GM12873 (cell line): ENCODE data around the gene GALNT1.

Experiments
- TF ChIP-seq, protein P1 (sequence below): IDR thresholded peaks from 2 replicates; pipeline ENCODE4 v1.5.1; 2012; ENCODE audit warnings: low read depth, mild to moderate bottlenecking, moderate library complexity, low read length, control low read depth; ENCODE audit not compliant: insufficient read depth; ENCODE audit errors: missing control alignments

GALNT1 gene

DNA sequence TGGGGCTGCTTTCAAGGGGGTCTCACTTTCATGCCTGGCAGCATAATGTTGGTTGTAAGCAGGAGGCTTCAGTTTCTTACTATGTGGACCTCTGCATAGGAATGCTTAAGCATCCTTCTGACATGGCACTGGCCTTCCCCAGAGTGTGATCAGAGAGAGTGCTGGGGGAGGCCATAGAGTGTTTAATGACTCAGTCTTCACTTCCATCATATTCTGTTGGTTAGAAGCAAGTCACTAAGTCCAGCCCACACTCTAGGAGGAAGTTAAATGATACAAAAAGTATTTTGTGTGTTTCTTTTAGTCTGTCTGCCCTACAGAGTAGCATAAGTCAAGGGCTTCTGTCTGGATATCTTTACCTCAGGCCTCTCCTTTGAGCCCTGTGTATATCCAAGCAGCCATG lies 64.9 kb downstream of the GALNT1 start:
- TF ChIP-seq, protein P1, sequence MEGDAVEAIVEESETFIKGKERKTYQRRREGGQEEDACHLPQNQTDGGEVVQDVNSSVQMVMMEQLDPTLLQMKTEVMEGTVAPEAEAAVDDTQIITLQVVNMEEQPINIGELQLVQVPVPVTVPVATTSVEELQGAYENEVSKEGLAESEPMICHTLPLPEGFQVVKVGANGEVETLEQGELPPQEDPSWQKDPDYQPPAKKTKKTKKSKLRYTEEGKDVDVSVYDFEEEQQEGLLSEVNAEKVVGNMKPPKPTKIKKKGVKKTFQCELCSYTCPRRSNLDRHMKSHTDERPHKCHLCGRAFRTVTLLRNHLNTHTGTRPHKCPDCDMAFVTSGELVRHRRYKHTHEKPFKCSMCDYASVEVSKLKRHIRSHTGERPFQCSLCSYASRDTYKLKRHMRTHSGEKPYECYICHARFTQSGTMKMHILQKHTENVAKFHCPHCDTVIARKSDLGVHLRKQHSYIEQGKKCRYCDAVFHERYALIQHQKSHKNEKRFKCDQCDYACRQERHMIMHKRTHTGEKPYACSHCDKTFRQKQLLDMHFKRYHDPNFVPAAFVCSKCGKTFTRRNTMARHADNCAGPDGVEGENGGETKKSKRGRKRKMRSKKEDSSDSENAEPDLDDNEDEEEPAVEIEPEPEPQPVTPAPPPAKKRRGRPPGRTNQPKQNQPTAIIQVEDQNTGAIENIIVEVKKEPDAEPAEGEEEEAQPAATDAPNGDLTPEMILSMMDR: no peak

GRCh38 chr18:35653392-35654135 lies 72.0 kb downstream of the GALNT1 start:
- TF ChIP-seq, protein P1: no peak

DNA sequence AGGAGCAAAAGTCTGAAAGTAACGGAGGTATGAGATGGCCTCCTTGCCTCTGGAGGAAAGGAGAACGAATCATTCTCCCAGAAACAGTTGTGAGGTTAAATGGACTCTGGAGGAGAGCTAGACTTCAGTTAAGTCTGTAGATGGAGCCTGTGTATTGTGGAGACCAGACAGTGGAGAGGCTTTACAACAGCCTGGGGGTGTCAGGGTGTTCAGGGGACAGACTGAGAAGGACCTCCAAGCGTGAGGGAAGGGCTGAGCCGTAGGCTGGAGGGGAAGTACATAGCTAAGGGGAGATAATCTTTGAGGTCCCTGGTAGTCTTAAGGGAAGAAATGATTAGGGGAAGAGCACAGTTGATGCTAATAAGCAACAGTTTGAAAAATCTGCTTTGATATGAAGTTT lies 76.6 kb downstream of the GALNT1 start:
- TF ChIP-seq, protein P1: no peak

DNA sequence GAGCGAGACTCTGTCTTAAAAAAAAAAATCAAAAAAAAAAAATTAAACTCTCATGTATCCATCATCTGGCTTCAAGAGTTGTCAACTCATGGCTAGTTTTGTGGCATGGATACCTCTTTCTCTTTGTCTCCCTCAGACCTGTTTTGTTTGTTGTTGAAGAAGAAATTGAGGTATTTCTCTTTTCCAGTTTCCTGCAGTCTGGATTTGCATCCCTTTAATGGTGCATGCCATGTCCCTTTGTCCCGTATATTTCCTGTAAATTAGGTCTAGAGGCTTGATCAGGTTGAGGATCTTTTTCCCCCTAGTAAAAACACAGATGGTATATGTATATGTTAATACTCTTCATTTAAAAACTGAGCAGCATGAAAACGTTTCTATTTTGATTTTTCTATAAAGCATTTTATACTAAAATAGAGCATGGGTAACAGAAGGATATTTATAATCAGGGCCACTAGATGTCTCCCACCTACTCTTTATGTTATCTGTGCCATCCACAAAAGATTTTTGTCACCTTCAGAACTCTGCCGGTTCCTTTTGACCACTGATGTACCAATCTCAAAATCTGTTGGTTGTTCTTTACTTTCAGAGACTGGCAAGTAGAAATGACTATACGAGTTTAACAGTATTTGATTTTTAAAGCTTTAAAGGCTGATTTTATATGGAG lies 80.1 kb downstream of the GALNT1 start:
- TF ChIP-seq, protein P1: no peak

DNA sequence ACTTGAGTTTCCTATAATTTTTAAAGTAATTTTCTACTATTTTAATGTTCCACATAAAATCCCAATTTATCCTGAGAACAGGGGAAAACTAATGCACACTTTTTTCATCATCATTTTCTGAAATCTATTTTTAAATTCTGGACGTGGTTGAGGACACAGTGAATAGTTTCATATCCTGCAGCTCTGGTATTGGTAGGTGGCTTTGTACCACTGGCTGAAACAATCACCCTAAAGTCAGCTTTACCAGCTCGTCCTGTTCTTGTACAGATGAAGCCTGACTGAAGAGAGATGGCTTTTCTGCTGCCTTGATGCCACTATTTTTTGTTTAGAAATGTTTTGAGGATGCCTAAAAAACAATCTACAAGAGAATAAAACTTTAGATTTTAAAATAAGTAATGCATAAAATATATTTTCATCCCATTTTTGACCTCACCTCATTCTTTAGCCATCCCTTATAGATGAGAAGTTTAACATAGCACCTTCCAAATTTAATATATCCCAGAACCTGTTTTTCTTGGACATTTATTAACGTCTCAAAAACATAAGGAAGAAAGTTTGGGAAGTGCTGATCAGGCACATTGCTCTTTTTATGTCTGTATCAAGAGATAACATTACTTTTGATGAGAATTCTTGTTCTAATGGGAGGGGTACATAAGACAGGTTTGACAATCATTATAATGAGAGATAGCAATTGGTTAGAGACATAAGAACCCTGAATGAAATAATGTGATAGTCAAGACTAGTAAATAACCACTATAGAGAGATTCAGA lies 80.9 kb downstream of the GALNT1 start:
- TF ChIP-seq, protein P1: no peak

DNA sequence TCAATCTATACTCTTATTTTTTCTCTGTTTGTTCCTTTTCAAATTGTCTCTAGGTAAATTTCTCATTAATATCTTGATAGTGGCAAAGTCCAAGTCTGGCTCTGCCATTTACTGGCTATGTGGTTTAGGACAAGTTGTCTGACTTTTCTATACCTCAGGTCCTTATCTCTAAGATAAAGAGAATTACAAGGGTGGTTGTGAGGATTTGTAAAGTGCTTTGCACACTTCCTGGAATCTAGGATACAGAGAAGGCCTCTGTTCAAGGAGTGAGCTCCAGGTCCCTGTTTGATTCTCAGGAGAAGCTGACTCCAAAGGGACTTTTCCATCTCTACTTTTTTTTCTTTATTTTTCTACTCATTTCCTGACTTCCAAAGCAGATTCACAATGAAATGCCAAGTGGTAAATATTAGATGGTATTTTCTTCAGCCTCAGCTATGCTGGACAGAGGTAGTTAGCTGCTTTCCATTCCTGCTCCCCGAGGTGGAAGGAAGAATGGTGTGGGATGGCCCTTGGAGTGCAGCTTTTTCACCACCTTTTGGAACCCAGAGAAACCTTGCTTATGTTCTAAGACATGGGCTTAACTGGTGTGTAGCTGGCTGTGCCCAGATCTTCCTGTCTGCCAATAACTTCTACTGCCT lies 90.5 kb downstream of the GALNT1 start:
- TF ChIP-seq, protein P1: no peak

DNA sequence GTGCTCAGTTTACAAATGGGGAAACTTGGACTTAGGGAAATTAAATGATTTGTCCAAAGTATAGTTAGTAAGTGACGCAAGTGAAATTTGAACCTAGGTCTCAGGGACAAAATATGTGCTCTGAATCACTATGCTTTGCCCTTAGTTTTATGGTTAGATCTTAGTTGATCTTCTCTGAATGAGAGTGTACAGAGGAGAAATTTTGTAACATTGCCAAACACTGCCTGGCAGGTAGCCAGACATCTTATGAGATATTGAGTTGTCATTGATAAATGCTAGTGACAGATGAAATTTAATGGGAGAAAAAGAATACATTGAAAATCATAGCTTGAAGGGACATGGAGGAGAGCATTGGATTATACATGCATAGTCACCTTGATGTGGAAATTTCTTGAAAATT lies 91.4 kb downstream of the GALNT1 start:
- TF ChIP-seq, protein P1: no peak
